ENCODE measurements around the gene DLG5.

DNA sequence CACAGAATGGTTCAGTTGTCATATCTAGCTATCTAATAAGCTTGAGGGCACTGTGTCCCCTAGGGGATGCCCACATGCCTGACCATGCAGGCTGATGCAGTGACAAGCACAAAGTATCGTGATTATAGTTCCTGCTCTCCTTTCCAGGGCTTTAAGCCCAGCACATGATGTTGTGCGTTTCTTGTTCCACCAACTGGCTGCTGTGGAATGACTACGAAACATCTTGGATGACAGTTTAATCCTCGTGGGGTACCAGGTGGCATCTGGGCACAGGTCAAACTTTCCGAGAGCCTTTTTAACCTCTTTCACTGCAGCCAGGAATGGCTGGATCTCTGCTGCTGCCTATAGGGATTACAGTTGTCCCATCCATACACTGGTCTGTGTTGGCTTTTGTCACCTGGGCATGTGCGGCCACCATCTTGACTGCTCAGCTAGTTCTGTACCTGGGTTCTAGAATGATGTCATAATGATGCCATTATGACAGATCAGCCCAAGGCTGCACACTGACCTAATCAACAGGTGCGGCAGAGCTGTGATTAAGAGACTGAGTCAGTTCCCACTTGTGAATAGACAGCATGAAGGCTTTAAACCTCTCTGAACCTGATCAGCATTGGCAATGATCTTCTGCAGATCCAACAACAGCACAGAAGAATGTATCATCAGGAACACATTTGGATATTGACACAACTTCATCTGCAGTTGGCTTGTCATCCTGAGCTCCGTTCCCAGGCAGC is 144.1 kb downstream of the DLG5 start:
- TF ChIP-seq RAD21 (IDR thresholded peaks at IDR 0.05) (no peak), REST (IDR thresholded peaks at IDR 0.05) (no peak), CTCF (IDR thresholded peaks at IDR 0.05; ENCODE audit: low read depth, low read length, missing input control) (no peak), ATF3 (IDR thresholded peaks at IDR 0.05) (no peak)
